NB4 (cell line): ENCODE measurements around the gene PTCD1.
A peak's percentile ranks its signal among the peaks of the same experiment; 100 is the strongest.

ENCODE experiments used
- CTCF ChIP-seq: IDR thresholded peaks from one replicate; pipeline ENCODE4 v1.5.1; 2012; ENCODE audit warnings: low read depth, low read length
- MAX ChIP-seq: IDR thresholded peaks from 2 replicates; pipeline ENCODE4 v1.6.1; 2011; ENCODE audit warnings: low read depth, low read length
- MYC ChIP-seq: IDR thresholded peaks from 2 replicates; pipeline ENCODE4 v1.6.1; 2011; ENCODE audit warnings: low read depth, low read length
- POLR2A ChIP-seq: IDR thresholded peaks from 2 replicates; pipeline ENCODE4 v1.6.1; 2011; ENCODE audit warnings: mild to moderate bottlenecking; ENCODE audit not compliant: insufficient read length; ENCODE audit errors: extremely low read depth

GRCh38 chr7:99375070-99375807 is 63.4 kb downstream of the PTCD1 start:
- TF ChIP-seq CTCF: no peak
- peak; percentile 48 for TF ChIP-seq POLR2A
- TF ChIP-seq MAX: 0 out of 2 replicates have a peak, but pooled peaks have one; percentile 16
- no peak for TF ChIP-seq MYC
